ENCODE results near the gene ENO1.

Gene ENO1

DNA sequence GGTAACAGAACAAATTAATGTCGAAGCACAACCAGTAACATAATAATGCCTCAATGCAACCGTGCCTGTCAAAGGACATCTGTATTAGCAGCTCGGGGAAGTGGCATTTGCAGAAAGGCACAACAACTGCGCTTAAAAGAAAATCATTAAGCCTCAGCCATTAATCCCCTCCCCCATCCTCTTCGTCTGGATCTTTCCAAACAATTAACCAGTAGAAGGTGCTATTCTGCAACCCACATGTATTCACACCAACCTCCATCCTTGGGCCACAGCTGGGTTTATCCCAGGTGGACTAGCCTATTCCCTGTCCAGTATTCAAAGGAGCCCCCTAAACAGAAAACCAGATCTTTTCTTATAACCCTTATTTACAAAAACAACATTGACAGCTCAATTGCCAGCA is 63.6 kb downstream of the ENO1 start:
- H3K4me3 ChIP-seq (ENCODE audit: low read depth, low read length), result no peak overlapping the region
- TF ChIP-seq, protein P1, sequence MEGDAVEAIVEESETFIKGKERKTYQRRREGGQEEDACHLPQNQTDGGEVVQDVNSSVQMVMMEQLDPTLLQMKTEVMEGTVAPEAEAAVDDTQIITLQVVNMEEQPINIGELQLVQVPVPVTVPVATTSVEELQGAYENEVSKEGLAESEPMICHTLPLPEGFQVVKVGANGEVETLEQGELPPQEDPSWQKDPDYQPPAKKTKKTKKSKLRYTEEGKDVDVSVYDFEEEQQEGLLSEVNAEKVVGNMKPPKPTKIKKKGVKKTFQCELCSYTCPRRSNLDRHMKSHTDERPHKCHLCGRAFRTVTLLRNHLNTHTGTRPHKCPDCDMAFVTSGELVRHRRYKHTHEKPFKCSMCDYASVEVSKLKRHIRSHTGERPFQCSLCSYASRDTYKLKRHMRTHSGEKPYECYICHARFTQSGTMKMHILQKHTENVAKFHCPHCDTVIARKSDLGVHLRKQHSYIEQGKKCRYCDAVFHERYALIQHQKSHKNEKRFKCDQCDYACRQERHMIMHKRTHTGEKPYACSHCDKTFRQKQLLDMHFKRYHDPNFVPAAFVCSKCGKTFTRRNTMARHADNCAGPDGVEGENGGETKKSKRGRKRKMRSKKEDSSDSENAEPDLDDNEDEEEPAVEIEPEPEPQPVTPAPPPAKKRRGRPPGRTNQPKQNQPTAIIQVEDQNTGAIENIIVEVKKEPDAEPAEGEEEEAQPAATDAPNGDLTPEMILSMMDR (IDR thresholded peaks at IDR 0.05; ENCODE audit: low read depth, low read length), result no peak

DNA sequence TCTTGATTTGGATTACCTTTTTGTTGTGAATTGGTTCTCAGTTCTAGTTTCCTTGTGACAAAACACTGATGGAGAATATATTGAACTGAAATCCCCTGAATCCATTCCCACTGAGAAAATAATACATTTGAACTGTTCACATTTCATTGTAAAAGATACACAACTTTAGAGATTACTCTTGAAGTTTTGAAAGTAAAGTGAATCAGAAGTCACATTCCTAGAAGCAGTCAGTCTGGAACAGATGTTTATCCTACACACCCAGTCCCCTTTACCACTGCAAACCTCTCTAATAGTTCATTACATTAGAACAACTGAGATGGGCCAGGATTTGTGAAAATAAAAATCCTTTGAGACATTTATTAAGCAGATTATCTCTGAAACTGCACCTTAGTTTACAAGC is 64.5 kb downstream of the ENO1 start:
- H3K4me3 ChIP-seq (ENCODE audit: low read depth, low read length), result no peak overlapping the region
- TF ChIP-seq, protein P1 (IDR thresholded peaks at IDR 0.05; ENCODE audit: low read depth, low read length), result no peak

DNA sequence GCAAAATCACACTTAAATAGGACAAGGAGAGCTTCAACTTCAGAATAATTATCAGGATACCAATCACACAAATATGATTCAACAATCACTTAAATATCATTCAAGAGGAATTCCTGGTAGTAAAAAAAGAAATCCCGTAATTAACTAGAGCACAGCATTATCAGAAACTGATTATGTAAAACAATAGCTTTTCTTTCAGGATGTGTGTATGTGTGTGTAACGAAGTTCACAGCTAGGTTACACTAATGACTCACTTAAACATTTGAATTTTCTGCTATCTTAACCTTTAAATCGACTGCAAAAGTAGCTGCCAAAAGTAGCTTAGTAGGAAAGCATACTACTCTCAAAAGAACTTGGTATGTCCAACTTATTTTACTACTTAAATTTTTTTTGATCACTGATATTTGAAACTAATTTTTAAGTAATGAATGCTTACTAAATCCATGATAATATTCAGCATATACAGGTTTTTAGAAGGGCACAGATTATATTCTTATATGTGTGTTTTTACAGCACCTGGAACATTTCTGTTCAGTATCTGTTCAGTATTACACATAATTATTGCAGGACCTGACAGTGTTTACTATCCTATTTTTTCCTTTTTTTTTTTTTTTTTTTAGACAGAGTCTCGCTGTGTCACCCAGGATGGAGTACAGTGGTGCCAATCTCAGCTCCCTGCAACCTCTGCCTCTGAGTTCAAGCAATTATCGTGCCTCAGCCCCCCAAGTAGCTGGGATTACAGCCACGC is 65.3 kb downstream of the ENO1 start:
- H3K4me3 ChIP-seq (ENCODE audit: low read depth, low read length), result no peak overlapping the region
- TF ChIP-seq, protein P1 (IDR thresholded peaks at IDR 0.05; ENCODE audit: low read depth, low read length), result no peak

DNA sequence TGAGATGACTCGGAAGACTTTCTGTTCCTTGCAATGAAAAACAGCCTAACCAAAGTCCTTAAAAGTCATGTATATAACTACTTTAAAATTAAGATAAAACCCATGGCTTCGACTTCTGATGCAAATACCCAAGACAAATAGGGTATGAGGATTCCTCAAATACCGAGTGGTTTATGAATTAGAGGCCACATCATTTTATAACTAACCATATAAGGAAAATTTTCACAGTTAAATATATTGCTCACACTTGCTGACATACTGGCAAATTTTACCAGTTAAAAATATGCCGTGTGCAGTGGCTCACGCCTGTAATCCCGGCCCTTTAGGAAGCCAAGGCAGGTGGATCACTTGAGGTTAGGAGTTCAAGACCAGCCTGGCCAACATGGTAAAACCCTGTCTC is 66.4 kb downstream of the ENO1 start:
- no peak overlapping the region for H3K4me3 ChIP-seq (ENCODE audit: low read depth, low read length)
- TF ChIP-seq, protein P1 (IDR thresholded peaks at IDR 0.05; ENCODE audit: low read depth, low read length), result no peak

All from WI38 (cell line).